Activated CD4-positive, alpha-beta T cell treated with anti-CD3 and anti-CD28 coated beads, Interleukin-2, amount 10 ng/mL, durations not matched to agents 7 days and 5 days (primary cell): ENCODE data around the gene TMEM272. TPM values are rescaled to one million over a fixed set of nuclear protein-coding genes. Genes with fewer than 3 reads are reported as not detected.

Experiments used
- CTCF ChIA-PET: fragments of 350-600 bp; sonication (Branson Sonifier 250); formaldehyde crosslinking; loops from one replicate; lab custom pipeline; 2021; ENCODE audit warnings: antibody characterized with exemption; lab: Charles Lee
- POLR2A ChIA-PET: fragments of 350-600 bp; sonication (Branson Sonifier 250); formaldehyde crosslinking; loops from one replicate; lab custom pipeline; 2021; ENCODE audit warnings: antibody characterized with exemption; lab: Charles Lee
- DNase-seq: peaks from one replicate; pipeline ENCODE4 v3.0.0-alpha.2; 2020
- H3K27ac Mint-ChIP-seq: one replicate; pipeline ENCODE4 v1.8.0; 2021; ENCODE audit warnings: mild to moderate bottlenecking, moderate library complexity, mixed read lengths
- H3K27me3 Mint-ChIP-seq: one replicate; pipeline ENCODE4 v1.8.0; 2021; ENCODE audit warnings: mixed read lengths
- H3K36me3 Mint-ChIP-seq: one replicate; pipeline ENCODE4 v1.8.0; 2021; ENCODE audit warnings: low read depth, mixed read lengths
- H3K4me1 Mint-ChIP-seq: one replicate; pipeline ENCODE4 v1.8.0; 2021; ENCODE audit warnings: mixed read lengths
- H3K4me3 Mint-ChIP-seq: one replicate; pipeline ENCODE4 v1.8.0; 2021; ENCODE audit warnings: mild to moderate bottlenecking, moderate library complexity, mixed read lengths
- H3K9me3 Mint-ChIP-seq: one replicate; pipeline ENCODE4 v1.8.0; 2021; ENCODE audit warnings: mixed read lengths
- total RNA-seq, 2 experiments: library from RNA; stranded (reverse); gene quantifications; one replicate each; pipeline ENCODE4 v1.2.3, GENCODE V29; 2021

Gene TMEM272
- total RNA-seq, 2 experiments from 2014 or later = 1.3 to 1.5 TPM

- Mint-ChIP-seq H3K4me1 (peaks cover 34% of the 10 kb centered on the region), H3K4me3 (no peak overlapping the region), H3K27ac (no peak overlapping the region), H3K9me3 (no peaks in the 10 kb centered on the region), H3K36me3 (no peaks in the 10 kb centered on the region), H3K27me3 (no peaks in the 10 kb centered on the region)
- DNase-seq = peak; percentile 79
- POLR2A ChIA-PET = interaction anchor here (1.0 kb wide), 1 partner anchor 345 kb away, joined by 3 read pairs; the partner anchor contains the start of gene INTS6
- CTCF ChIA-PET = interaction anchor here (0.6 to 2.6 kb wide), 31 partner anchors 11 to 685 kb away, joined by 3 to 15 read pairs (median 4); no protein-coding TSS in a partner anchor
Measured at GRCh38 chr13:51797664-51798488, 47.1 kb downstream of the TMEM272 start.

- DNase-seq = no peak
- H3K27ac Mint-ChIP-seq = no peak overlapping the region
- H3K4me3 Mint-ChIP-seq = no peak overlapping the region
- H3K36me3 Mint-ChIP-seq = peaks cover 2% of the 10 kb centered on the region
- CTCF ChIA-PET = interaction anchor here (1.0 to 2.6 kb wide), 13 partner anchors 9 to 510 kb away, joined by 3 to 15 read pairs (median 5); no protein-coding TSS in a partner anchor
- POLR2A ChIA-PET = no interaction called here
- peaks cover 21% of the 10 kb centered on the region for H3K4me1 Mint-ChIP-seq
- no peaks in the 10 kb centered on the region for H3K9me3 Mint-ChIP-seq
- no peaks in the 10 kb centered on the region for H3K27me3 Mint-ChIP-seq
Measured at GRCh38 chr13:51796546-51796945, 48.4 kb downstream of the TMEM272 start.

- CTCF ChIA-PET = interaction anchor here (1.0 to 2.2 kb wide), 3 partner anchors 20 to 509 kb away, joined by 3 to 7 read pairs (median 6); no protein-coding TSS in a partner anchor
- peaks cover 2% of the 10 kb centered on the region for H3K36me3 Mint-ChIP-seq
- no peaks in the 10 kb centered on the region for H3K27me3 Mint-ChIP-seq
- no peak overlapping the region for H3K4me3 Mint-ChIP-seq
- H3K9me3 Mint-ChIP-seq = no peaks in the 10 kb centered on the region
- no peak overlapping the region for H3K27ac Mint-ChIP-seq
- POLR2A ChIA-PET = no interaction called here
- peaks cover 17% of the 10 kb centered on the region for H3K4me1 Mint-ChIP-seq
- no peak for DNase-seq
Measured at GRCh38 chr13:51795419-51795818, 49.6 kb downstream of the TMEM272 start.

DNA sequence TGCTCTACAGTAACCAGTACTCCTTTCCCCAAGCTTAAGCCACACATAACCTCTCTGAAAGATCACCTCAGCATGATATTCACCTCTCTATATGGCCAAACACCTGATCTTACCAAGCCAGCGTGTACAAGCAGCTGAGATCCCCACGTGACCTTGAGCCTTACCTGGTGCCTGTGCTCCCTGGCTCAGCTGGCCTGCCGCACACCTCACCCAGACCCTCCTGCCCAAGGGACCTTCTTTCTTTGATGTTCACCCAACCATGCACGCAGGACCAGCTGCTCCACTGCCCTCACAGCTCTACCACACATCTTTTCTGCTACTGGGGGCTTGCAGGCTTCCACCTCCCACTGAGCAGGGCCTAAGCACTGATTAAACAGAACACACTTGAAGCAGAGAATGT, 50.0 kb downstream of the TMEM272 start:
- no peaks in the 10 kb centered on the region for H3K27me3 Mint-ChIP-seq
- no peak overlapping the region for H3K27ac Mint-ChIP-seq
- CTCF ChIA-PET = interaction anchor here (2.2 kb wide), 1 partner anchor 508 kb away, joined by 6 read pairs; no protein-coding TSS in a partner anchor
- peaks cover 17% of the 10 kb centered on the region for H3K4me1 Mint-ChIP-seq
- DNase-seq = no peak
- no peak overlapping the region for H3K4me3 Mint-ChIP-seq
- no peaks in the 10 kb centered on the region for H3K9me3 Mint-ChIP-seq
- POLR2A ChIA-PET = no interaction called here
- peaks cover 2% of the 10 kb centered on the region for H3K36me3 Mint-ChIP-seq

GRCh38 chr13:51793570-51794271, 51.3 kb downstream of the TMEM272 start:
- Mint-ChIP-seq H3K4me3 (no peak overlapping the region), H3K27me3 (no peaks in the 10 kb centered on the region), H3K27ac (peak overlapping the region; percentile 9), H3K36me3 (peaks cover 2% of the 10 kb centered on the region), H3K4me1 (peaks cover 17% of the 10 kb centered on the region), H3K9me3 (no peaks in the 10 kb centered on the region)
- ChIA-PET CTCF (interaction anchor here (0.5 to 0.6 kb wide), 2 partner anchors 149 to 349 kb away, joined by 3 to 4 read pairs; no protein-coding TSS in a partner anchor), POLR2A (no interaction called here)
- no peak for DNase-seq

- no peaks in the 10 kb centered on the region for H3K27me3 Mint-ChIP-seq
Measured at GRCh38 chr13:51786425-51787265, 58.3 kb downstream of the TMEM272 start.

GRCh38 chr13:51785712-51786424, 59.1 kb downstream of the TMEM272 start:
- CTCF ChIA-PET = interaction anchor here (0.7 to 1.8 kb wide), 7 partner anchors 12 to 173 kb away, joined by 3 to 4 read pairs (median 3); no protein-coding TSS in a partner anchor
- H3K36me3 Mint-ChIP-seq = no peaks in the 10 kb centered on the region
- H3K27ac Mint-ChIP-seq = no peak overlapping the region
- H3K4me3 Mint-ChIP-seq = no peak overlapping the region
- POLR2A ChIA-PET = interaction anchor here (0.6 kb wide), 2 partner anchors 14 to 32 kb away, joined by 4 to 5 read pairs; no protein-coding TSS in a partner anchor
- no peaks in the 10 kb centered on the region for H3K27me3 Mint-ChIP-seq
- no peak for DNase-seq
- H3K9me3 Mint-ChIP-seq = no peaks in the 10 kb centered on the region
- peaks cover 4% of the 10 kb centered on the region for H3K4me1 Mint-ChIP-seq

More at GRCh38 chr13:51786425-51787265, 58.3 kb downstream of the TMEM272 start:
- ChIA-PET CTCF (interaction anchor here (0.7 to 1.8 kb wide), 7 partner anchors 11 to 352 kb away, joined by 3 to 6 read pairs (median 3); no protein-coding TSS in a partner anchor), POLR2A (interaction anchor here (0.6 kb wide), 1 partner anchor 32 kb away, joined by 5 read pairs; no protein-coding TSS in a partner anchor)
- no peak overlapping the region for H3K27ac Mint-ChIP-seq
- no peaks in the 10 kb centered on the region for H3K9me3 Mint-ChIP-seq
- no peaks in the 10 kb centered on the region for H3K36me3 Mint-ChIP-seq
- DNase-seq = no peak
- H3K4me3 Mint-ChIP-seq = no peak overlapping the region
- peaks cover 4% of the 10 kb centered on the region for H3K4me1 Mint-ChIP-seq

DNA sequence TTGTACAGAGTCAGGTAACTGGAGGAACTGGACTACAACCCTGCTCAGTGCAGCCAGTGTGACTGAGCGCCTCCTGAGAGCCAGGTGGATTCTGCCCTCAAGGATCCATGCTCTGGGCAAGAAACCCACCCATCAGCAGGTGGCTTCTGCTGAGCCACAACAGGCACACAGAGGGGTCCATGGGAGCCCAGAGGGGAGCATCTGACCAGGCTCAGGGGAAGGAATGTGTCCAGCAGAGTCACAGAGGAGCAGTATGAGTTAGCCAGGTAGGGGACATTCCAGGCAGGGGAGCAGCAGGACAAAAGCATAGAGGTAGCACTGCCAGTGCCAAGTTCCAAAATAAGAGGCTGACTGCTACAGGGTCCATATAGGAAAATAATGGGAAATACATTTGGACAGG, 60.9 kb downstream of the TMEM272 start:
- DNase-seq = no peak
- Mint-ChIP-seq H3K4me3 (no peak overlapping the region), H3K9me3 (no peaks in the 10 kb centered on the region), H3K27ac (no peak overlapping the region), H3K27me3 (no peaks in the 10 kb centered on the region), H3K4me1 (peaks cover 4% of the 10 kb centered on the region), H3K36me3 (no peaks in the 10 kb centered on the region)
- ChIA-PET CTCF (interaction anchor here (1.7 kb wide), 1 partner anchor 14 kb away, joined by 7 read pairs; no protein-coding TSS in a partner anchor), POLR2A (no interaction called here)

GRCh38 chr13:51783428-51784094, 61.4 kb downstream of the TMEM272 start:
- DNase-seq = no peak
- Mint-ChIP-seq H3K4me1 (peaks cover 4% of the 10 kb centered on the region), H3K36me3 (no peaks in the 10 kb centered on the region), H3K27me3 (no peaks in the 10 kb centered on the region), H3K27ac (no peak overlapping the region), H3K4me3 (no peak overlapping the region), H3K9me3 (no peaks in the 10 kb centered on the region)
- ChIA-PET POLR2A (no interaction called here), CTCF (interaction anchor here (0.7 to 1.7 kb wide), 3 partner anchors 12 to 17 kb away, joined by 3 to 7 read pairs (median 6); no protein-coding TSS in a partner anchor)

DNA sequence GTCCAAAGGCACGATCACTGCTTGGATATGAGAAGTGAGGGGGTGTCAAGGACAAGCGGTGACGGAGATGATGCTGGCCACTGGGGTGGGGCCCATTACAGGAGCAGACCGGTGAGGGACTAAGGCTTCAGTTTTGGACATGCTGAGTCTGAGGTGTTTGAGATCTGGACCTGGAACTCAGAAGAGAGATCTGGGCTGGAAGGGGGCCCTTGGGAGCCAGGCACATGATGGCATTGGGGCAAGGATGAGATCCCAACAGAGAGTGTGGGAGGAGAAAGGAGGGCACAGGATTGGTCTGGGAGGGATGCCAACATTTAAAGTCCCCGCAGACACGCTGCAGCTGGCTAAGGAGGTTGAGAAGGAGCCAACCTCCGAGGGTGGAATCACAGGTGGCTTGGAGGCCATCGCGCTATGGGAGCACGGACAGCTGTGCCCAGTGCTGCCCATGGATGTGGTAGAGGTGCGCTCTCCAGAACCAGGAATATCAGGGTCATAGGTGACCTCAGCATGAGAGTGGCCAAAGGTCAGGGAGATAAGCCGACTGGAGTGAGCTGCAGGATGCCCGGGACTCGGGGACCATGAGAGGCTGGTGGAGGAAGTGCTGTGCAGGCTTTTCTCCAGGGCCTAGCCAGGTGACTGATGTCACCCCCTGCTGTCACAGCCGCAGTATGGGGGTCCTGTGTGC, 62.8 kb downstream of the TMEM272 start:
- Mint-ChIP-seq H3K27ac (no peak overlapping the region), H3K4me1 (peaks cover 4% of the 10 kb centered on the region), H3K4me3 (no peak overlapping the region), H3K36me3 (no peaks in the 10 kb centered on the region), H3K27me3 (no peaks in the 10 kb centered on the region), H3K9me3 (no peaks in the 10 kb centered on the region)
- ChIA-PET CTCF (interaction anchor here (1.3 to 4.3 kb wide), 3 partner anchors 10 to 361 kb away, joined by 3 to 15 read pairs (median 6); no protein-coding TSS in a partner anchor), POLR2A (no interaction called here)
- DNase-seq = no peak
